ENCODE results near the gene CD248. TPM values are rescaled to one million over a fixed set of nuclear protein-coding genes. Genes with fewer than 3 reads are reported as not detected.
A peak's percentile ranks its signal among the peaks of the same experiment; 100 is the strongest.

Gene CD248
- total RNA-seq, 4 donors from 2014 or later, result 6.3 to 23.5 (median 12.3) TPM

GRCh38 chr11:66341502-66342126 is 24.8 kb upstream of the CD248 start:
- 90 to 92% methylated on average over 21 of the region's 21 CpGs for WGBS, 2 donors
- no peak for TF ChIP-seq POLR2A (IDR thresholded peaks at IDR 0.05)
- TF ChIP-seq CTCF (IDR thresholded peaks at IDR 0.05), result peak in 1 of 3 donors; percentile 34
- intact Hi-C loops (cut with DNase I; ENCODE audit: low total_unique reads), result no loop called here
- no peak overlapping the region for H3K4me3 ChIP-seq (ENCODE audit: low read depth, poor library complexity, severe bottlenecking)
- DNase-seq (ENCODE audit: low spot score in 2 of 2), result no peak

GRCh38 chr11:66340596-66341501 is 24.0 kb upstream of the CD248 start:
- DNase-seq (ENCODE audit: low spot score in 2 of 2), result no peak

GRCh38 chr11:66339686-66340483 is 23.0 kb upstream of the CD248 start:
- DNase-seq (ENCODE audit: low spot score in 2 of 2), result peak in 1 of 2 donors; percentile 81
- no peak overlapping the region for H3K4me3 ChIP-seq (ENCODE audit: low read depth, poor library complexity, severe bottlenecking)
- 68 to 73% methylated on average over 11 to 14 of the region's 14 CpGs for WGBS, 2 donors
- TF ChIP-seq CTCF (IDR thresholded peaks at IDR 0.05) (no peak), POLR2A (IDR thresholded peaks at IDR 0.05) (no peak)
- intact Hi-C loops (cut with DNase I; ENCODE audit: low total_unique reads), result no loop called here

More at GRCh38 chr11:66340596-66341501, 24.0 kb upstream of the CD248 start:
- 90 to 94% methylated on average over 27 to 28 of the region's 28 CpGs for WGBS, 2 donors
- H3K4me3 ChIP-seq (ENCODE audit: low read depth, poor library complexity, severe bottlenecking), result no peak overlapping the region
- TF ChIP-seq CTCF (IDR thresholded peaks at IDR 0.05), result no peak
- no peak for TF ChIP-seq POLR2A (IDR thresholded peaks at IDR 0.05)
- intact Hi-C loops (cut with DNase I; ENCODE audit: low total_unique reads), result no loop called here

GRCh38 chr11:66339162-66339675 is 22.4 kb upstream of the CD248 start:
- peak in 1 of 2 donors; percentile 83 for DNase-seq (ENCODE audit: low spot score in 2 of 2)
- WGBS, 2 donors, result 67% methylated on average over 6 of the region's 6 CpGs
- H3K4me3 ChIP-seq (ENCODE audit: low read depth, poor library complexity, severe bottlenecking), result no peak overlapping the region
- intact Hi-C loops (cut with DNase I; ENCODE audit: low total_unique reads), result no loop called here
- no peak for TF ChIP-seq POLR2A (IDR thresholded peaks at IDR 0.05)
- TF ChIP-seq CTCF (IDR thresholded peaks at IDR 0.05), result no peak

- intact Hi-C loops (cut with DNase I; ENCODE audit: low total_unique reads), result no loop called here
- WGBS, 2 donors, result 57 to 64% methylated on average over 13 to 16 of the region's 17 CpGs
- DNase-seq (ENCODE audit: low spot score in 2 of 2), result peak in 1 of 2 donors; percentile 85
- no peak overlapping the region for H3K4me3 ChIP-seq (ENCODE audit: low read depth, poor library complexity, severe bottlenecking)
- TF ChIP-seq POLR2A (IDR thresholded peaks at IDR 0.05) (no peak), CTCF (IDR thresholded peaks at IDR 0.05) (no peak)
Measured at GRCh38 chr11:66338276-66339161, 21.7 kb upstream of the CD248 start.
